A172 (cell line): ENCODE data around the gene UBE4A. TPM values are rescaled to one million over a fixed set of nuclear protein-coding genes. Genes with fewer than 3 reads are reported as not detected.

Experiments
- DNase-seq: peaks from one replicate; pipeline ENCODE4 v3.0.0-alpha.2; 2015; ENCODE audit warnings: low spot score
- total RNA-seq: library from RNA; depleted of rRNA; stranded (reverse); fragments of >200 nt; shearing (Covaris generic); gene quantifications from 2 replicates; pipeline ENCODE4 v1.2.3, GENCODE V29; 2014; rRNA removed

Gene UBE4A, protein sequence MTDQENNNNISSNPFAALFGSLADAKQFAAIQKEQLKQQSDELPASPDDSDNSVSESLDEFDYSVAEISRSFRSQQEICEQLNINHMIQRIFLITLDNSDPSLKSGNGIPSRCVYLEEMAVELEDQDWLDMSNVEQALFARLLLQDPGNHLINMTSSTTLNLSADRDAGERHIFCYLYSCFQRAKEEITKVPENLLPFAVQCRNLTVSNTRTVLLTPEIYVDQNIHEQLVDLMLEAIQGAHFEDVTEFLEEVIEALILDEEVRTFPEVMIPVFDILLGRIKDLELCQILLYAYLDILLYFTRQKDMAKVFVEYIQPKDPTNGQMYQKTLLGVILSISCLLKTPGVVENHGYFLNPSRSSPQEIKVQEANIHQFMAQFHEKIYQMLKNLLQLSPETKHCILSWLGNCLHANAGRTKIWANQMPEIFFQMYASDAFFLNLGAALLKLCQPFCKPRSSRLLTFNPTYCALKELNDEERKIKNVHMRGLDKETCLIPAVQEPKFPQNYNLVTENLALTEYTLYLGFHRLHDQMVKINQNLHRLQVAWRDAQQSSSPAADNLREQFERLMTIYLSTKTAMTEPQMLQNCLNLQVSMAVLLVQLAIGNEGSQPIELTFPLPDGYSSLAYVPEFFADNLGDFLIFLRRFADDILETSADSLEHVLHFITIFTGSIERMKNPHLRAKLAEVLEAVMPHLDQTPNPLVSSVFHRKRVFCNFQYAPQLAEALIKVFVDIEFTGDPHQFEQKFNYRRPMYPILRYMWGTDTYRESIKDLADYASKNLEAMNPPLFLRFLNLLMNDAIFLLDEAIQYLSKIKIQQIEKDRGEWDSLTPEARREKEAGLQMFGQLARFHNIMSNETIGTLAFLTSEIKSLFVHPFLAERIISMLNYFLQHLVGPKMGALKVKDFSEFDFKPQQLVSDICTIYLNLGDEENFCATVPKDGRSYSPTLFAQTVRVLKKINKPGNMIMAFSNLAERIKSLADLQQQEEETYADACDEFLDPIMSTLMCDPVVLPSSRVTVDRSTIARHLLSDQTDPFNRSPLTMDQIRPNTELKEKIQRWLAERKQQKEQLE
- total RNA-seq = 24.8 and 25.4 TPM in 2 replicates

DNA sequence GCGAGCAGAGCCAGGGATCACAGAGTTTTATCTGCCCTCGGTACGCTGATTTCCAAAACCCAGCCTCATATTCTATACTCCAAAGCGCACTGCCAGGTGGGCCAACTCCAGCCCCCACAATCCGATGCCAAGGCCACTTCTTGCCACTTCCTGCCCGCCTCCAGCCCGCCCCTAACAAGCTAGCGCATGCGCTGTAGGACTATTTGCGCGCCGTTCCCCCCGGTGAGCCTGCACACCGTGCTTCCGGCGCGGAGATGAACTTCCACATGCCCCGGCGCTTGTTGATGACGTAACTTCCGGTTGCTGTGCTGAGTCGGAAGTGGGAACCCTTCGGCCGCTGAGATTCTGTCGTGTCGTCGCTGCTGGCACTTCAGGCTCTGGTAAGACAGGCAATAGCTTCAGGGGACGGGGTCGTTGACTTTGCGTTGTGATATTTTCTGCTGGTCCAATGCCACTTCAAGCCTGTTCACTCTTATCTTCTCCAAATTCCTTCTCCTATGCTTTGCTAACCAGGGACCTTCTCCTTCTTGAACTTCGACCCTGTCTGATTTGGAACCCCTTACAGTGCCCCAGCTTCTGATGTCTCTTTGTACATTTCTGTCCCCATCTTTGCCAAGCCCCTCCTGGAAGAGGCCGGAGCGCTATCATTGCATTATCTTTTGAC is at the start of gene UBE4A:
TSS of gene UBE4A (plus strand) at position 306 of the 664 bp plus-strand sequence. CDS start 5,481 bp downstream, outside the sequence.
- DNase-seq = peak; percentile 72

DNA sequence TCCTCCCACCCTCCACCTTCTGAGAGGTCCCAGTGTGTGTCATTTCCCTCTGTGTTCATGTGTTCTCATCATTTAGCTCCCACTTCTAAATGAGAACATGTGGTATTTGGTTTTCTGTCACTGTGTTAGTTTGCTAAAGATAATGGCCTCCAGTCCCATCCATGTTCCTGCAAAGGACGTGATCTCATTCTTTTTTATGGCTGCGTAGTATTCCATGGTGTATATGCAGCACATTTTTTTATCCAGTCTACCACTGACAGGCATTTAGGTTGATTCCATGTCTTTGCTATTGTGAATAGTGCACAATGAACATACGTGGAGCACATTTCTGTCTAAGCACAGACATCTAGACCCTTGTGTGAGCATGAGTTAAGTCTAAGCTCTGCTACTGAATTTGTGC is 49.1 kb upstream of the UBE4A start:
- DNase-seq = no peak

DNA sequence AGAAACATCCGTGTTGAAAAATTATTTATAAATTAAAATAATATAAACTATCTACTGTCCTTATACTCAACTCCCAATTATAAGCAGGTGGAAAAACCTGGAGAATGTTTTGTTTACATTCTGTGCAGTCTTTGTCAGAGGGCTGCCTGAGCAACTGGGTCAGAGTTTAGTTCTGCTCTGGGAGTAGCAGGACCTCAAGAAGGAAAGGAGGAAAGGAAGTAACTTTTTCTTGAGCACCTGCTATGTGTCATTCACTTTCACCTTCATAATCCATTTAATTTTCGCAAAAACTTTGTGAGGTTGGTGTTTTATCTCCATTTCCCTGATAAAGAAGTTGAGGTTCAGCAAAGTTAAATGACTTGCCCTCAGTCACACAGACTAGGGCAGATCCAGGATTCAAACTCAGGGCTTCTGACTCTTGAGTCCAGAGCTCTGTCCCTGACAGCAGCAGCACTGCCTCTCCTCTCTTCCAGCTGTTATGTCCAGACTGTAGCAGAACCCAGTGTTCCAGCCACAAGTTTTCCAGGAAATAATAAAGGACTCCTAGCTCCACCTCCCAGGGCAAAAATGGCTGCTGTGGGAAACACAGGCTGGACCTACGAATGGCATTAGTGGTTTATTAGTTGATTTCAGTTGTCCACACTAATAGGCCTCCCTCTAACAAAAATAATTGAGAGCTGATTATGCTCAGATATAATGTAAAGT is 48.5 kb upstream of the UBE4A start:
- DNase-seq = no peak

DNA sequence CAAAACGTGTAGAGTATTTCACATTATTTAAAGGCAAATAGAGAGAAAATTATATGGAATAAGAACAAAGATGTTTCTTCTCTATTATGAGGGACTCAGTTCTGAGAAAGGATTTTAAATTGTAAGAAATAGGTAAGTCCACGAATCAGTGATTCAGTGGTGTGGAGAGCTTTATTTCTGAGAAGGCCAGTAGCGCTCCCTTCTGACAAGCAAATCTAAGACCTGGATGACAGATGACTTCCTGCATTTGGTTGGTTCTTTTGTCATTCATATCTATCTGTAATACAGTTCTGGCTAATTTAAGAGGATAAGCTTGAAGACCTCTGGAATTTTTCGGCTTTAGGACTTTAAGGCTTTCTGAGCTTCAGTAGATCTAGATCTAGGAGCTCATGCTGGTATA is 47.9 kb upstream of the UBE4A start:
- no peak for DNase-seq

DNA sequence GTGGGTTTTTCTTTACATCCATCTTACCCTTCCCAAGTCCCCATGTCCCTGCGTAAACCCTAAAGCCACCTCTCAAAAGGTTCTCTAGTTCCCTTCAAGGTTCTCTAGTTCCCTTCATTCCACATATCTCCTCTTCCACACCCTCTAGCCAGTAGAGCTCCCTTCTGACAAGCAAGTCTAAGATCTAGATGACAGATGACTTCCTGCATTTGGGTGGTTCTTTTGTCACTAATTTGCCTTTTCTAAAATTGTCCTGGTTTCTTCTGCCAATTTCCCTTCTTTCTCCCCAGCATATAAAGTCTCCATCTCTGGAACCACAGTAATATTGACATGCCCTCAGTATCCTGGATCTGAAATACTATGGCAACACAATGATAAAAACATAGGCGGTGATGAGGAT is 47.1 kb upstream of the UBE4A start:
- DNase-seq = no peak

DNA sequence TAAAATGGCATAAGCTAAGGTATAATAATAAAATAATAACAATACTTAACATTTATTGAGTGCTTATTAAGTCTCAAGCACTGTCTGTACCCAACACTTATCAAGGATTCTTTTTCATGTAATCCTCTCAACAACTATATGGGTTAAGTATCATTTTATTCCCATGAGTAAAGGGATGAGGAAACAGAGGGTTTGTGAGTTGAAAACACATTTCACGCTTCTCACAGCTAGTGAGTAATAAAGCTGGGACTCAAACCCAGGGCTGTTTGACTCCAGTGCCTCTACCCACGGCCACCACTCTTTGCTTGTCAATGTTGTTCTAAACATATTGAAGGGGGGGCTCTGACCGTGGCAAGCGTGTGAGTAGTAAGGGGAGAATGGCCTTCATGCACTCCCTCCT is 46.2 kb upstream of the UBE4A start:
- DNase-seq = no peak

DNA sequence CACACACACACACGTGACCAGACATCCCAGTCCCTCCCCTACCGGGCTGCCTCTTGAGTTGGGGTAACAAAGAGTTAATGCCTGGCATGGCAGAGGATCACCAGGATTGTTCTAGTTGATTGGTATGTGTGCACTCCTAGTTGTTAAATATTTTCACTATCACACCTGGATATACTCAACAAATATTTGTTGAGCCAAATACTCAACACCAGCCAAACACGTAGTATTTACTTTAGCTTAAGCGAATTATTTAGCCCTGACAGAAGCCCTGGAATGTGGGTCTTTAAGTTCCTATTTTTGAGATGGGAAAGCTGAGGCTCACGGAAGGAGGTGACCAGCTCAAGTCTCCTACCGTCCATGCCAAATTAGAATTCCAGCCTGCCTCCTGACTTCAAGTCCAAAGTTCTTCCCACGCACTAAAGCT is 44.4 kb upstream of the UBE4A start:
- DNase-seq = no peak

DNA sequence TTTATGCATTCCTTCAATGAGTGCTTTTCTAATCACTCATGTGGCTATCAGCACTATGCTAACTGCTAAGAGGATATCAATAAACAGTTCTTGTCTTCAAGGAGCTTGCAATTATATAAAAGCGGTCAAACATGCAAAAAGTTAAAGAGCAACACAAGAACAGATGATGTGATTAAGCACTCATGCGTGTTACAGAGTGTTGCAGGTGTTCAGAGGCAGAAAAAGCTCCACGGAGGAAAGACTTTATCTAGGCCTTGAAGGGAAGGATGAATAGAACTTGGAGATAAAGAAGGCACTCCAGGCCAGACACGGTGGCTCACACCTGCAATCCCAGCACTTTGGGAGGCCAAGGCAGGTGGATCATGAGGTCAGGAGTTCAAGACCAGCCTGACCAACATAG is 41.3 kb upstream of the UBE4A start:
- no peak for DNase-seq

DNA sequence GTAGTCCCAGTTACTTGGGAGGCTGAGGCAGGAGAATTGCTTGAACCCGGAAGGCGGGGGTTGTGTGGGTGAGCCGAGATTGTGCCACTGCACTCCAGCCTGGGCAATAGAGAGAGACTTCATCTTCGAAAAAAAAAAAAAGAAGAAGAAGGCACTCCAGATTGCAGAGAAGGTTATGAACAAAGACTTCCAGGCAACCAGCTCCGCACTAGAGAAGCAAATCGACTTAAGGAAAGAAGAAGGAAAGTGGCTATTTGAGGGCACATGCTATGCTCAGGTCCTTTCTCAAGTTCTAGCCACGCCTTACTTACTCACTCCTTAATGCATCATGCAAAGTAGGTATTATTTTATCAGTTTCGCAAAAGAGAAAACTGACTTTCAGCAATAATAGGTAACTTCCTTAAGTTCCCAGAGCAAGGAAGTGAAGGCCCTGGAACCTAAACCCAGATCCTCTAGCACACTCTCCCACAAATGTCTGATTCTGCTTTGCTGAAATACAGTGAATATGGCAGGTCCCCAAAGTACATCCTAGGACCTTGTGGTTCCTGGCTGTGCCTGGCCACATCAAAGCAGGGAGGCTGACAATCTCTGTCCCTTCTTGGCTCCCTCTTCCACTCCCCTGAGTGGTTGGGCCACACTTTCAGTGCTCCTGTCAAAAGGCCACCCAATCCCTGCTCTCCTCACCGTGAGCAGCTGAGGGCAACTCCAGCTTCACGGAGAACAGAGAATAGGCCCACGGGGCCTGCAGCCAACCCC is 40.6 kb upstream of the UBE4A start:
- no peak for DNase-seq

DNA sequence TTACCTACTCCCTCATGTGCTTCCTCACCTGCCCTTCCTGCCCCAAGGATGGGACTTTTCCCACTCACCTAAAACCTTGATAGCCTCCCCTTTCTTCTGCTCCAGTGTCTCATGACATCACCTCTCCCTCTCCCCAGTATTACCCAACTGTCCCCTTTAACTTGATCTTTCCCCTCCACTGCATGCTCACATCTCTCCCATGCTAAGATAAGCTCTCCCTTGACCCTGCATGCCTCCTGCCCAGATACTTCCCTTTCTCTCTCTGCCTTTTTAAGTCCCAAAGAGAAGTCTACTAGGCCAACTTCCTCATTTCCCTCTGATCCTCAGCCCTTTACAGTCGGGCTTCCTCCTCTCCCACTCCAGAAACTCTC is 40.1 kb upstream of the UBE4A start:
- no peak for DNase-seq

DNA sequence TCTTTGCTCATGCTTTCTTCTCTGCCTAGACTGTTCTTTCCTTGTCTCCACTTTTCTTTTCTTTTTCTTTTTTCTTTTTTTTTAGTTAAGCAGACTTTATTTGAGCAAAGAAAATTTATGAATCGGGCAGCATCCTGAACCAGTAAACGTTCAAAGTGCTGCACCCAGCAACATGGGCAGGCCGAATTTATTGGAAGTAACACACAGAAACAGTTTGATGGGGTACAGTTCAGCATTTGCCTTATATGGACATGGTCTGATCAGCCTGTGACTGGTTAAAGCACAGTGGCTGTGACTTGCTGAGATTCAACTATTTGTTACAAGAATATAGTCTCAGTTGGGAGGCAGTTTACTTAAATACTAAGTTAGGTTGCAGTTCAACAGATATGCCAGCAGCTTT is 38.9 kb upstream of the UBE4A start:
- DNase-seq = no peak

DNA sequence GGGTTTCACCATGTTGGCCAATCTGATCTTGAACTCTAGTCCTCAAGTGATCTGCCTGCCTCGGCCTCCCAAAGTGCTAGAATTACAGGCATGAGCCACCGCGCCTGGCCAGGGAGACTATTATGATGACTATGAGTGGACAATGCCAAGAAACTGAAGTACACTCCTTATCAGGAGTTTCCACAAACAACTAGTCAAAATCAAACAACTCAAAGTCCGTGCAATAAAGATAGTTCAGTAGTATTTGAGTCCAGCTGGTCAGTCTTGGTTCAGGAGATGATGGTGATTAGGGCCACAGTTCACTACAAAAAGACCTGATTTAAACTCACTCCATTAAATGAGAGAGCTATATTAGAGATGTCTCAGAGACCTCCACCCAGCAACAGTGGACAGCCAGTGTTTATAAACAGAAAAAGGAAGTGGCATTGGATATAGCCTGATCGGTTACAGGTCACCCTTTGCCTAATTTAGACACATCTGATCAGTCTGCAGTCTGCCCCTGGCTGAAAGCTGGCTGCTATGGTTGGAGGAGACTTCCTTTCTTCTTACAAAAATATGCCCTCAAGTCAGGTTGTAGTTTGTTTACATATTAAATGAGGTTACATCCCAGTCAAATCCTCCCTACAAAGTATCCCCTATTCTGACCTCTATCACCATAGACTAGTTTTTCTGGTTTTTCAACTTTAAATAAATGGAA is 37.9 kb upstream of the UBE4A start:
- DNase-seq = no peak

DNA sequence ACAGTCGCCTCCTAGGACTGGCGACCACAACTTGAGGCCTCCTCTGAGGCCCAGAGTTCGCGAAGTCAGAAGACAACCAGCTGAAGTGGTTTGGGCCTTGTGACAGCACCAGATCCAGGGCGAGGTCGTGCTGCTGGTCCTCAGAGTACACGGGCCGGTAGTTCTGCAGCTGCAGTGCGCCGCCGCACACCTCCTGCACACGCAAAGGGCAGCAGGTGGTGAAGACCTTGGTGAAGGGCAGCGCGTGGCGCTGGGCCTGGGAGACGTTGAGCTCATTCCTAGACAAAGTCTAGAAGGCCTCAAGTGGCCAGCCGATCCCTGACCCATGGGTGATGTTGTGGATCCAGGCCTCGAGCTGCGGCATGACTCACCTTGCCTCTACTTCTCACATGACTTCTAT is 36.7 kb upstream of the UBE4A start:
- DNase-seq = no peak

DNA sequence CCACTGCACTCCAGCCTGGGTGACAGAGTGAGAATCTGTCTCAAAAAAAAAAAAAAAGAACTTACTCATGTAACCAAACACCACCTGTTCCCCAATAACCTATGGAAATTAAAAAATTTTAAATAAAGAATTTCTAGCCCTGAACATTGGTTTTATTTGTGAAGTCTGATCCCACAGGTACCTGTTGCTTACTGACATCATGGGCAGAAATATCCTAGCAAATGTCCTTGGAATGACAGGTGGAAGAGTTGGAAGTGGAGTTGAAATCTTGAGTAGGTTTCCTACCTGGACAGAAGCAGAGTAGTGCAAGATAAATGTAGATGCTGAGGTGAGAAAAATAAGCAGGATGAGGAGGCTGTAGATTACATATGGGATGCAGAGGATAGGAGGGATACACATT is 34.1 kb upstream of the UBE4A start:
- no peak for DNase-seq

DNA sequence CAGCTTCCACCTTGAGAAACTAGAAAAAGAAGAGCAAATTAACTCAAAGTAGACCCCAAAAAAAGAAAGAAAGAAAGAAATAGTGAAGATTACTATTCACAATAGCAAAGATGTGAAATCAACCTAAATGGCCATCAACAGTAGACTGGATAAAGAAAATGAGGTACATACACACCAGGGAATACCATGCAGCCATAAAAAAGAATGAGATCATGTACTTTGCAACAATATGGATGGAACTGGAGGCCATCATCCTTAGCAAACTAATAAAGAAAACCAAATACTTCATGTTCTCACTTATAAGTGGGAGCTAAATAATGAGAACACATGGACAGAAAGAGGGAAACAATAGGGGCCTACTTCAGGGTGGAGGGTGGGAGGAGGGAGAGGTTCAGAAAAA is 30.7 kb upstream of the UBE4A start:
- no peak for DNase-seq

DNA sequence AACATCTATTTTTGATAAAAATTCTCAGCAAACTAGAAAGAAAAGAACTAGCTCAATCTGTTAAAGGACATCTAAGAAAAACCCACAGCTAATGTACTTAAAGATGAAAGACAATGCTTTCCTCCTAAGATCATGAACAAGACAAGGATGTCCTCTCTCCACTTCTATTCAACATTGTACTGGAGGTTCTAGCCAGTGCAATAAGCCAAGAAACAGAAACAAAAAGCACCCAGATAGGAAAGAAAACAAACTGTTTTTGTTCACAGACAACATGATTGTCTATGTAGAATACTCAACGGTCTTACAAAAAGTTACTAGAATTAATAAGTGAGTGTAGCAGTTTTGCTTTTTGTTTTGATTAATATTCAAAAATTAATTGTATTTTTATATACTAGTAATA is 24.7 kb upstream of the UBE4A start:
- DNase-seq = no peak

DNA sequence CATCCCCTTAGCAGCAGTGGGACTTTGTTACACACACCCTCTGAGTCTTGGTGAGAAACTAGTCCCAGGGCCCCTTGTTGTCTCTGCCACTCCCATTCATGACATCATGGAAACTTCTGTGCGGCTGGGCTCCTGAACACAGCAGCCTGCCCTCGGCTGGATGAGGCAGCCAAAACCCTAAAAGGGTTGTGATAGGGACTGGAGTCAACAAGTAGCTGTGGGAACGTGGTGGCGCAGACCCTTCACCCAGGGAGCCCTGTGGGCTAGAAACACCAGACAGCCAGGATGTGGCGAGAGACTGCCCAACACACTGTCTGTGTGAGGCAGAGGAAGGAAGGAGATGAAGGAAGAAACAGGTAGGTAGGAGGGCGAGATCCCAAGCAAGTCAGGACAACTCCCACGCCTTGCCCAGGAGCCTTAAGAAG is 20.8 kb upstream of the UBE4A start:
- DNase-seq = no peak

DNA sequence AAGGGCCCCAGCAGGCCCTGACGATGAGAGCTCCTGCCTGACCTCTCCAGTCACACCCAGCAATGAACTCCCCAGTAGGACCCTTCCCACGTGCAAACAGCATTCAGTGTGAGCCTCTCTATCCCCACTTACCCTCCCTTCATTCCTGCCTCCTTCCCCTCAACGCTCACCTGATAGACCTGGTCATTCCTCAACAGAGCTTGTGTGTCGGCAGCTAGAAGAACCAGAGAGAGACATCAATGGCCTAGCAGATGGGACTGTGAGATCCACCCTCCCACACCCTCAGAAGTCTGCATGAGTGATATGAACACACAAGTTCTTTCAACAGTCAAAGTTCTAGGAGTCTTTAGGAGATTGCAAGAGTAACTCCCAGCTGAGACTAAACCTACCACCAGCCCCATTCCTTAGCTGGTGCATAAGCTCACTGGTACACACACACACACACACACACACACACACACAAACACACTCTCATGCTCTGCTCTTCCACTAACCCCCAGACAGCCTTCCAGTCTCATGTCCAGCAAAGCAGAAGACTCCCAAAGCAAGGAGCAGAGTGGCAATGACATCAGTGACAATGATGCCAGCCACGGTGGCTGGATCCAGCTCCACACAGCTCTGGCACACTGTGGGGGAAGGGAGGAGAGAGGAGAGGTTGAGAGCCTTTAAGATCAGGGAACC is 20.0 kb upstream of the UBE4A start:
- DNase-seq = no peak

DNA sequence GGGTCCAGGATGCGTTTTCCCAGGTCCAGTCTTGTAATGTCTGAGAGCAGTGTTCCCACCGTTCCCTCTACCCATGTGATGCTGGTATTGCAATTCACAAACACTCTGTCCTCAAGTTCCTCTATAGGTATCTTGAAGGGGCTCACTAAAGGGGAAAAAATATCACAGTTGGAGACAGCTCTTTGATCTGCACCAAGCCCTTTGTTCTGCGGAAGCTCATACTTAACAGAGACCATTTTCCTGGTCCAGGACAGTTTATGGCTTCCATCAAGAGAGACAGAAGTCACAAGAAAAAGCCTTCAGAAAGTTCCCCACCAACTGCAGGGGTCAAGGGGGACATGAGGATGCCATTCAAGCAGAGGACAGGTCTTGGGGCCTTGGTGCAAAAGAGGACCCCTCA is 19.0 kb upstream of the UBE4A start:
- DNase-seq = no peak
